HepG2 (cell line): ENCODE measurements around the gene ACAP1. TPM values are rescaled to one million over a fixed set of nuclear protein-coding genes. Genes with fewer than 3 reads are reported as not detected.

Experiments
- ATAC-seq: fragments of 200-7000 bp; cut with Tn5 transposase; 3 replicates; pipeline ENCODE4 v1.9.1; 2020; ENCODE audit warnings: mild to moderate bottlenecking, moderate library complexity
- BruUV-seq: library from RNA; stranded (reverse); fragments of 400-500 nt; replicated peaks from 2 replicates; lab custom pipeline; 2021; lab: Mats Ljungman, UMichigan
- CTCF ChIA-PET: fragments of 300-600 bp; formaldehyde crosslinking; extraction: SDS; loops from one replicate; lab custom pipeline; 2021; ENCODE audit warnings: low total read pairs, inconsistent platforms, low intra/inter-chr PET ratio; lab: Yijun Ruan, JAX
- POLR2A ChIA-PET: fragments of 350-600 bp; sonication (Branson Sonifier 250); formaldehyde crosslinking; loops from one replicate; lab custom pipeline; 2020; ENCODE audit warnings: antibody characterized with exemption, inconsistent platforms; lab: Yijun Ruan, JAX
- DNase-seq: peaks from one replicate; pipeline ENCODE4 v3.0.0-alpha.2; 2015; ENCODE audit warnings: low spot score
- FAIRE-seq: peaks from 3 replicates; lab custom pipeline; 2011; peaks lifted over from hg19 to GRCh38; lab: Jason Lieb, UNC
- H2AFZ ChIP-seq: one replicate; pipeline ENCODE4 v1.6.1; 2011; ENCODE audit warnings: low read length, inconsistent platforms
- H3K27ac ChIP-seq: fragments of 300-600 bp; 3 replicates; pipeline ENCODE4 v1.8.0; 2011; ENCODE audit warnings: mixed run types, mild to moderate bottlenecking, mixed read lengths, low read length, inconsistent platforms; ENCODE audit not compliant: insufficient read depth; ENCODE audit errors: extremely low read length
- H3K27me3 ChIP-seq, 2 experiments: fragments of 200-600 bp in 1 of 2; 2 replicates in 1 of 2; 3 replicates in 1 of 2; pipeline versions ENCODE4 v1.6.0 to v1.8.0; 2011; ENCODE audit warnings: low read length in 2 of 2, mild to moderate bottlenecking in 2 of 2, moderate library complexity in 2 of 2, inconsistent platforms in 1 of 2; ENCODE audit not compliant: insufficient read depth in 2 of 2, control insufficient read depth in 1 of 2
- H3K36me3 ChIP-seq, 2 experiments: fragments of 200-600 bp in 1 of 2; replicated peaks in 1 of 2; 2 replicates in 1 of 2; 3 replicates in 1 of 2; pipeline versions ENCODE4 v1.5.1 to v1.8.0; 2011; ENCODE audit warnings: low read length in 2 of 2, inconsistent platforms in 1 of 2; ENCODE audit not compliant: insufficient read depth in 2 of 2, control insufficient read depth in 1 of 2
- H3K4me1 ChIP-seq: 2 replicates; pipeline ENCODE4 v1.5.1; 2012; ENCODE audit warnings: low read length, inconsistent platforms; ENCODE audit not compliant: insufficient read depth
- H3K4me2 ChIP-seq: 2 replicates; pipeline ENCODE4 v1.6.0; 2011; ENCODE audit warnings: low read depth, low read length, inconsistent platforms
- H3K4me3 ChIP-seq, 3 experiments: fragments of 200-600 bp in 1 of 3; sonication (generic), shearing (Covaris generic) in 1 of 3; replicated peaks in 1 of 3; 2 replicates each; pipeline ENCODE4 v1.5.1; 2011 to 2016; ENCODE audit warnings: low read length in 3 of 3, inconsistent platforms in 2 of 3, low read depth in 2 of 3, mild to moderate bottlenecking in 2 of 3, control low read depth in 1 of 3, mixed read lengths in 1 of 3; ENCODE audit not compliant: insufficient read depth in 1 of 3
- H3K79me2 ChIP-seq: one replicate; pipeline ENCODE4 v1.6.1; 2011; ENCODE audit warnings: low read length, inconsistent platforms; ENCODE audit not compliant: insufficient read depth
- H3K9ac ChIP-seq: 2 replicates; pipeline ENCODE4 v1.6.0; 2011; ENCODE audit warnings: mild to moderate bottlenecking, low read depth, low read length, inconsistent platforms; ENCODE audit not compliant: insufficient read depth
- H3K9me3 ChIP-seq: 2 replicates; pipeline ENCODE4 v1.5.1; 2012; ENCODE audit warnings: mild to moderate bottlenecking, low read length
- H4K20me1 ChIP-seq: 2 replicates; pipeline ENCODE4 v1.6.0; 2011; ENCODE audit warnings: inconsistent platforms, mild to moderate bottlenecking, low read length, moderate library complexity; ENCODE audit not compliant: insufficient read depth
- ARHGAP35 ChIP-seq: sonication (generic); formaldehyde crosslinking; IDR thresholded peaks from 2 replicates; pipeline ENCODE4 v1.9.0; 2022; ENCODE audit warnings: mild to moderate bottlenecking, inconsistent platforms, moderate library complexity, missing genetic modification reagents, borderline replicate concordance
- HOXA3 ChIP-seq: sonication (generic); formaldehyde crosslinking; IDR thresholded peaks from 2 replicates; pipeline ENCODE4 v1.5.0; 2020; ENCODE audit warnings: missing genetic modification reagents
- HOXA7 ChIP-seq: sonication (generic); formaldehyde crosslinking; IDR thresholded peaks from 2 replicates; pipeline ENCODE4 v1.8.1; 2022; ENCODE audit warnings: mild to moderate bottlenecking, missing genetic modification reagents, moderate library complexity
- MED1 ChIP-seq: sonication (generic); formaldehyde crosslinking; IDR thresholded peaks from 2 replicates; pipeline ENCODE4 v1.4.0; 2020; ENCODE audit warnings: missing genetic modification reagents
- POLR2A ChIP-seq, 2 experiments: IDR thresholded peaks; 2 replicates each; pipeline ENCODE4 v1.6.1; 2011; ENCODE audit warnings: low read depth in 2 of 2, low read length in 2 of 2, mild to moderate bottlenecking in 1 of 2, moderate library complexity in 1 of 2; ENCODE audit not compliant: insufficient read depth in 1 of 2
- RBFOX2 ChIP-seq: fragments of 200-400 bp; formaldehyde crosslinking; IDR thresholded peaks from 2 replicates; pipeline ENCODE4 v1.6.1; 2017; ENCODE audit warnings: low read depth, mild to moderate bottlenecking, low read length
- ZNF839 ChIP-seq: sonication (generic); formaldehyde crosslinking; IDR thresholded peaks from 2 replicates; pipeline ENCODE4 v1.4.0; 2020; ENCODE audit warnings: missing genetic modification reagents, mild to moderate bottlenecking, borderline replicate concordance
- WGBS: methylation state at CpG from one replicate; pipeline ENCODE4 v1.1.6; 2017; ENCODE audit warnings: low lambda C conversion rate; 5-methylcytosine and 5-hydroxymethylcytosine counted together
- in situ Hi-C: cut with HindIII; loops from 2 replicates; pipeline ENCODE4 v1.10.0; 2017; ENCODE audit warnings: low pct_unique_long_range_greater_than_20kb; ENCODE audit not compliant: extremely low pct_ligation_motif_present
- intact Hi-C: fragments of 100-400 bp; cut with micrococcal nuclease; formaldehyde crosslinking; loops from one replicate; pipeline ENCODE4 v1.10.0; 2022; ENCODE audit not compliant: unreplicated experiment
- polyA plus RNA-seq, 8 experiments: library from polyadenylated mRNA; depleted of rRNA in 3 of 8; stranded (reverse) in 7 of 8; unstranded in 1 of 8; fragments of >200 nt; fragmentation: Illumina TruSeq in 4 of 8; extraction: Trizol in 4 of 8; gene quantifications; 2 replicates each; pipeline versions ENCODE4 v1.2.1 to v1.2.3, GENCODE V29; 2011 to 2016; ENCODE audit warnings: low read depth in 4 of 8, missing spikeins in 1 of 8, mixed read lengths in 1 of 8; ENCODE audit not compliant: insufficient read depth in 1 of 8
- total RNA-seq, 5 experiments: library from RNA; depleted of rRNA; stranded (reverse); fragments of >200 nt; fragmentation: Illumina TruSeq; extraction: Trizol; gene quantifications; 2 replicates each; pipeline ENCODE4 v1.2.3, GENCODE V29; 2016; ENCODE audit warnings: low read depth in 1 of 5
- TF ChIP-seq, protein P1 (sequence below): sonication (generic); formaldehyde crosslinking; conservative IDR thresholded peaks from 2 replicates; pipeline ENCODE4 v1.8.0; 2022; ENCODE audit warnings: missing genetic modification reagents
- TF ChIP-seq, protein P2 (sequence below): sonication (generic); formaldehyde crosslinking; IDR thresholded peaks from 2 replicates; pipeline ENCODE4 v1.4.0; 2020; ENCODE audit warnings: missing genetic modification reagents

The ACAP1 gene
- total and polyA plus RNA-seq, 2 of the 13 experiments (the other 11 are each of a cell fraction or from before 2014, with no cell fraction given): 1.3 to 2.5 TPM

DNA sequence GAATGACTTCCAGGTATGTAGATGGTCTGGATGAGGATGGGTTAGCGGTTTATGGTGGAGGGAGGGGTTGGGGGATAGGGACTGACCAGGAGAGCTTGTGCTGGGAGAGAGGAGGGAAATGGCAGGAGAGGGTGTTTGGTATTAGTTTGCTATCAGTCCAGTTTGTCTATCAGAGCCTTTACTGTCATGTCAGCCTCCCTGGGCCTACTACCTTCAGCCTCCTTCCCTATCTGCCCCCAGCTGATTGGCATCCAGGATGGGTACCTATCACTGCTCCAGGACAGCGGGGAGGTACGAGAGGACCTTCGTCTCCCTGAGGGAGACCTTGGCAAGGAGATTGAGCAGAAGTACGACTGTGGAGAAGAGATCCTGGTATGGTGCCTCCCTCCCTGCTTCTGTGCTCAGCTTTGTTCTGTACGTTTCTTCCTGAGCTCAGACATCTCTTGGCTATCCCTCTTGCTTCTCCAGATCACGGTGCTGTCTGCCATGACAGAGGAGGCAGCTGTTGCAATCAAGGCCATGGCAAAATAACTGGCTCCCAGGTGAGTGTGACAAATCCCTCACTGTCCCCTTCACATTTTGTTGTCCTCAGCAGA lies 25.1 kb upstream of the ACAP1 start:
- H3K27me3 ChIP-seq: no peaks in the 10 kb centered on the region
- POLR2A ChIA-PET: interaction anchor here (5.8 kb wide), 1 partner anchor 18 kb away, joined by 47 read pairs; the partner anchor contains the start of gene NEURL4
- WGBS: 94% methylated on average over 7 of the region's 7 CpGs
- peaks cover 53% of the 10 kb centered on the region for H4K20me1 ChIP-seq
- no peak overlapping the region for H3K4me3 ChIP-seq
- H2AFZ ChIP-seq: no peak overlapping the region
- TF ChIP-seq HOXA7 (CRISPR knock-in tag) (no peak), RBFOX2 (peak; percentile 53), HOXA3 (no peak), ARHGAP35 (CRISPR knock-in tag) (no peak), ZNF839 (CRISPR knock-in tag) (no peak), MED1 (CRISPR knock-in tag) (no peak), POLR2A (IDR thresholded peaks at IDR 0.05; ENCODE audit: insufficient read depth in 1 of 2, low read depth in 2 of 2, low read length in 2 of 2) (peak in 1 of 2 experiments; percentile 29; a peak in 1 of 4 replicates)
- TF ChIP-seq, protein P1, sequence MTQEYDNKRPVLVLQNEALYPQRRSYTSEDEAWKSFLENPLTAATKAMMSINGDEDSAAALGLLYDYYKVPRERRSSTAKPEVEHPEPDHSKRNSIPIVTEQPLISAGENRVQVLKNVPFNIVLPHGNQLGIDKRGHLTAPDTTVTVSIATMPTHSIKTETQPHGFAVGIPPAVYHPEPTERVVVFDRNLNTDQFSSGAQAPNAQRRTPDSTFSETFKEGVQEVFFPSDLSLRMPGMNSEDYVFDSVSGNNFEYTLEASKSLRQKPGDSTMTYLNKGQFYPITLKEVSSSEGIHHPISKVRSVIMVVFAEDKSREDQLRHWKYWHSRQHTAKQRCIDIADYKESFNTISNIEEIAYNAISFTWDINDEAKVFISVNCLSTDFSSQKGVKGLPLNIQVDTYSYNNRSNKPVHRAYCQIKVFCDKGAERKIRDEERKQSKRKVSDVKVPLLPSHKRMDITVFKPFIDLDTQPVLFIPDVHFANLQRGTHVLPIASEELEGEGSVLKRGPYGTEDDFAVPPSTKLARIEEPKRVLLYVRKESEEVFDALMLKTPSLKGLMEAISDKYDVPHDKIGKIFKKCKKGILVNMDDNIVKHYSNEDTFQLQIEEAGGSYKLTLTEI (CRISPR knock-in tag): no peak
- TF ChIP-seq, protein P2, sequence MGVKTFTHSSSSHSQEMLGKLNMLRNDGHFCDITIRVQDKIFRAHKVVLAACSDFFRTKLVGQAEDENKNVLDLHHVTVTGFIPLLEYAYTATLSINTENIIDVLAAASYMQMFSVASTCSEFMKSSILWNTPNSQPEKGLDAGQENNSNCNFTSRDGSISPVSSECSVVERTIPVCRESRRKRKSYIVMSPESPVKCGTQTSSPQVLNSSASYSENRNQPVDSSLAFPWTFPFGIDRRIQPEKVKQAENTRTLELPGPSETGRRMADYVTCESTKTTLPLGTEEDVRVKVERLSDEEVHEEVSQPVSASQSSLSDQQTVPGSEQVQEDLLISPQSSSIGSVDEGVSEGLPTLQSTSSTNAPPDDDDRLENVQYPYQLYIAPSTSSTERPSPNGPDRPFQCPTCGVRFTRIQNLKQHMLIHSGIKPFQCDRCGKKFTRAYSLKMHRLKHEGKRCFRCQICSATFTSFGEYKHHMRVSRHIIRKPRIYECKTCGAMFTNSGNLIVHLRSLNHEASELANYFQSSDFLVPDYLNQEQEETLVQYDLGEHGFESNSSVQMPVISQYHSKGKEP: no peak
- TF ChIP-seq, all 625 proteins: peak for 2
- Histone ChIP-seq H3K9ac (no peak overlapping the region), H3K36me3 (peaks cover 21 to 43% of the 10 kb centered on the region in 2 experiments), H3K4me2 (peak overlapping the region; percentile 1; the same call in 1 of the 2 replicates), H3K27ac (no peak overlapping the region), H3K79me2 (peaks cover 50% of the 10 kb centered on the region), H3K4me1 (peaks cover 55% of the 10 kb centered on the region), H3K9me3 (no peaks in the 10 kb centered on the region)
- no TSS peak for BruUV-seq
- FAIRE-seq: no peak
- DNase-seq: no peak
- no peak for ATAC-seq
- intact Hi-C loops (no loop called here), in situ Hi-C loops (no loop called here)
- CTCF ChIA-PET: no interaction called here
